Loucy (cell line): ENCODE data around the gene RBSN.

Experiments
- H2AFZ ChIP-seq: fragments of 200-600 bp; sonication (generic); 2 replicates; pipeline ENCODE4 v1.6.0; 2016; ENCODE audit warnings: antibody characterized with exemption, mild to moderate bottlenecking, low read length, moderate library complexity
- H3F3A ChIP-seq: fragments of 200-600 bp; 2 replicates; pipeline ENCODE4 v1.6.0; 2016; ENCODE audit warnings: antibody characterized with exemption, low read depth, mild to moderate bottlenecking
- H3K27me3 ChIP-seq: fragments of 200-600 bp; sonication (generic); 2 replicates; pipeline ENCODE4 v1.6.1; 2014; ENCODE audit warnings: low read length, mild to moderate bottlenecking; ENCODE audit not compliant: insufficient read depth, poor library complexity, severe bottlenecking
- H3K36me3 ChIP-seq: fragments of 200-600 bp; sonication (generic); 2 replicates; pipeline ENCODE4 v1.6.1; 2016; ENCODE audit warnings: low read length; ENCODE audit not compliant: insufficient read depth
- H3K4me1 ChIP-seq: fragments of 200-600 bp; sonication (generic); 2 replicates; pipeline ENCODE4 v1.5.1; 2014; ENCODE audit warnings: low read length, mild to moderate bottlenecking; ENCODE audit not compliant: insufficient read depth, poor library complexity, severe bottlenecking
- H3K4me2 ChIP-seq: fragments of 200-600 bp; sonication (generic); 2 replicates; pipeline ENCODE4 v1.6.0; 2014; ENCODE audit warnings: antibody characterized with exemption, low read length, low read depth, mild to moderate bottlenecking; ENCODE audit not compliant: poor library complexity, severe bottlenecking
- H3K4me3 ChIP-seq: fragments of 200-600 bp; sonication (generic); 2 replicates; pipeline ENCODE4 v1.5.1; 2014; ENCODE audit warnings: low read length, mild to moderate bottlenecking, mixed read lengths; ENCODE audit not compliant: poor library complexity, severe bottlenecking
- H3K79me2 ChIP-seq: fragments of 200-600 bp; sonication (generic); 2 replicates; pipeline ENCODE4 v1.6.1; 2014; ENCODE audit warnings: low read length; ENCODE audit not compliant: insufficient read depth
- H3K9ac ChIP-seq: fragments of 200-600 bp; sonication (generic); 2 replicates; pipeline ENCODE4 v1.6.0; 2014; ENCODE audit warnings: mild to moderate bottlenecking, low read depth, low read length, moderate library complexity; ENCODE audit not compliant: poor library complexity, severe bottlenecking
- H3K9me2 ChIP-seq: fragments of 200-600 bp; sonication (generic); replicated peaks from 2 replicates; pipeline ENCODE4 v1.6.1; 2016; ENCODE audit warnings: low read depth, low read length, mixed read lengths
- H3K9me3 ChIP-seq: fragments of 200-600 bp; sonication (generic); 2 replicates; pipeline ENCODE4 v1.6.1; 2014; ENCODE audit warnings: mild to moderate bottlenecking, antibody characterized with exemption, low read length, low read depth; ENCODE audit not compliant: insufficient read depth
- H4K20me1 ChIP-seq: fragments of 200-600 bp; sonication (generic); 2 replicates; pipeline ENCODE4 v1.6.0; 2014; ENCODE audit warnings: antibody characterized with exemption, low read length, mild to moderate bottlenecking; ENCODE audit not compliant: insufficient read depth, poor library complexity, severe bottlenecking
- CTCF ChIP-seq: fragments of 200-600 bp; sonication (generic); conservative IDR thresholded peaks from 2 replicates; pipeline ENCODE4 v1.5.1; 2014; ENCODE audit warnings: mild to moderate bottlenecking, antibody characterized with exemption, low read length
- EZH2phosphoT487 ChIP-seq: fragments of 200-600 bp; IDR thresholded peaks from 2 replicates; pipeline ENCODE4 v1.6.1; 2018; ENCODE audit warnings: antibody characterized with exemption, mild to moderate bottlenecking, moderate library complexity, borderline replicate concordance

RBSN gene

DNA sequence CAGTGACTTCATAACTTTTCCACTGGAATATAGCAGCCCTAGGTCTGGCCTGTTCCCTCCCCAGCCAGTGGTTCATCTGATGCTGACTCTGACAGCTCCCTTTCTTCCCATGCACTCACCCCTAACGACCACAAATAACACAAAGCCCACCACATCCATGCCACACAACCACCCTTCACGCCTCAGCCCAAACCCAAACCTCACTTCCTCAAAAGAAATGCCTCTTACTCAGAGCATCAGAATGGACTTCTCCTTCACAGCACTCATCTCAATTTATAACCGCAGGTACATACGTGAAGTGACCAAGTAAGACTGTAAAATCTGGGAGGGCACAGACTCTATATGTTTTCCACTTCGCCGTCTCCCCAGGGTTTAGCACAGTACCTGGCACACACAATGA, 1.1 kb downstream of the RBSN start:
- Histone ChIP-seq H3K9me2 (no peaks in the 10 kb centered on the region), H3K4me2 (peak overlapping the region; percentile 82), H3K4me3 (peak overlapping the region; percentile 89), H3K9ac (peak overlapping the region; percentile 86), H3F3A (no peaks in the 10 kb centered on the region), H4K20me1 (peaks cover 4% of the 10 kb centered on the region), H3K79me2 (peaks cover 19% of the 10 kb centered on the region), H3K9me3 (no peaks in the 10 kb centered on the region), H3K4me1 (peaks cover 12% of the 10 kb centered on the region), H2AFZ (no peak overlapping the region), H3K27me3 (no peaks in the 10 kb centered on the region), H3K36me3 (peaks cover 18% of the 10 kb centered on the region; the same call in 1 of the 2 replicates)
- TF ChIP-seq EZH2phosphoT487 (no peak), CTCF (no peak)

DNA sequence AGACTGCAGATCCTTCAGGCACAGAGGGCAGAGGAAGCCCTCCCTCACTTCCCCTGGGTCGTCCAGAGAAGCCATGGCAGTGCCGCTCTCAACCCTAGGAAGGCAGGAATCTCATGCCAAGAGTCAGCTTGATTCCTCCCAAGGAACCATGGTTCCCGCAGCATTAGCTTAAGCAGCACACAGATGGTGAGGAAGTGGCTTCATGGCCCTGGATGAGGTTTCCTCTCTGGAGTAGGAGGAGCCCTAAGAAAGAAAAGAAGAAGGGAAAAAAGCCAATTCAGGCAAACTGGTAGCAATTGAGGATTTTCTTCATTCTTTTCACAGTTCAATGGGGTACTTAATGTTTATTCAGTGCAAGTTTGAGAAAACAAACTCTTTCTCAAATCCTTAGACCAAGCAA, 2.9 kb downstream of the RBSN start:
- TF ChIP-seq CTCF = no peak
- TF ChIP-seq EZH2phosphoT487 = no peak
- Histone ChIP-seq H3K9me2 (no peaks in the 10 kb centered on the region), H3K4me3 (no peak overlapping the region), H3K36me3 (peaks cover 18% of the 10 kb centered on the region; the same call in 1 of the 2 replicates), H3F3A (no peaks in the 10 kb centered on the region), H3K4me1 (peaks cover 12% of the 10 kb centered on the region), H3K27me3 (no peaks in the 10 kb centered on the region), H2AFZ (no peak overlapping the region), H3K9ac (no peak overlapping the region), H3K4me2 (peak overlapping the region; percentile 19), H4K20me1 (peaks cover 4% of the 10 kb centered on the region), H3K79me2 (peaks cover 19% of the 10 kb centered on the region), H3K9me3 (no peaks in the 10 kb centered on the region)

- TF ChIP-seq EZH2phosphoT487 (no peak), CTCF (no peak)
- H3K9ac ChIP-seq = no peak overlapping the region
Observed at GRCh38 chr3:15094187-15094875, 4.6 kb downstream of the RBSN start.

More at GRCh38 chr3:15094187-15094875, 4.6 kb downstream of the RBSN start:
- no peaks in the 10 kb centered on the region for H3K9me2 ChIP-seq
- H3K4me1 ChIP-seq = peaks cover 12% of the 10 kb centered on the region
- peaks cover 4% of the 10 kb centered on the region for H4K20me1 ChIP-seq
- no peaks in the 10 kb centered on the region for H3K27me3 ChIP-seq
- no peaks in the 10 kb centered on the region for H3F3A ChIP-seq
- no peak overlapping the region for H2AFZ ChIP-seq
- H3K79me2 ChIP-seq = peaks cover 19% of the 10 kb centered on the region
- no peak overlapping the region for H3K4me3 ChIP-seq
- H3K9me3 ChIP-seq = no peaks in the 10 kb centered on the region
- H3K4me2 ChIP-seq = no peak overlapping the region
- H3K36me3 ChIP-seq = peaks cover 18% of the 10 kb centered on the region; the same call in 1 of the 2 replicates
